GM12891 (cell line): ENCODE measurements around the gene PAPOLA.
"Not testable (repeated sequence)": the region's sequence is repeated elsewhere in the genome, so short reads cannot be mapped to it uniquely, and the experiment has no call there.

Experiments used
- POLR2A ChIP-seq: IDR thresholded peaks from 2 replicates; pipeline ENCODE4 v1.6.1; 2011; ENCODE audit warnings: low read depth, low read length, control low read depth
- POLR2AphosphoS5 ChIP-seq: IDR thresholded peaks from 2 replicates; pipeline ENCODE4 v1.6.1; 2011; ENCODE audit warnings: low read depth, low read length, control low read depth
- TAF1 ChIP-seq: IDR thresholded peaks from 2 replicates; pipeline ENCODE4 v1.6.1; 2011; ENCODE audit warnings: low read depth, low read length, control low read depth

- not testable (repeated sequence) for TF ChIP-seq POLR2AphosphoS5, POLR2A, TAF1
Measured at GRCh38 chr14:96470967-96471366, 31.2 kb upstream of the PAPOLA start.
